ENCODE measurements around the gene MSTN.

MSTN gene

GRCh38 chr2:190031969-190032618 is 30.4 kb downstream of the MSTN start:
- no peak overlapping the region for H3K4me2 ChIP-seq (ENCODE audit: insufficient read depth, low read length)
- H3K9me3 ChIP-seq (ENCODE audit: insufficient read depth, low read length, severe bottlenecking), result no peaks in the 10 kb centered on the region
- no peak for TF ChIP-seq CTCF (IDR thresholded peaks at IDR 0.05; ENCODE audit: borderline replicate concordance, extremely low read depth, low read length, poor library complexity, severe bottlenecking)
- no peak for TF ChIP-seq EZH2 (IDR thresholded peaks at IDR 0.05; ENCODE audit: borderline replicate concordance, low read depth, low read length, severe bottlenecking)
- H3K4me3 ChIP-seq (ENCODE audit: low read depth in 1 of 2, low read length in 2 of 2), result no peak overlapping the region
- DNase-seq, result no peak
- peaks cover 9% of the 10 kb centered on the region for H3K27me3 ChIP-seq (ENCODE audit: insufficient read depth, low read length, poor library complexity)
- no peak overlapping the region for H3K9ac ChIP-seq (ENCODE audit: low read depth, low read length)
- no peak overlapping the region for H2AFZ ChIP-seq (ENCODE audit: low read depth, low read length)
- no peak overlapping the region for H3K27ac ChIP-seq (ENCODE audit: low read length)
- no peaks in the 10 kb centered on the region for H3K79me2 ChIP-seq (ENCODE audit: insufficient read depth, low read length)
- no peaks in the 10 kb centered on the region for H3K4me1 ChIP-seq (ENCODE audit: insufficient read depth, low read length)
- no peaks in the 10 kb centered on the region for H3K36me3 ChIP-seq (ENCODE audit: insufficient read depth, low read length)
- ATAC-seq (ENCODE audit: insufficient read depth, low read depth), result no peak
- H4K20me1 ChIP-seq (ENCODE audit: insufficient read depth, low read length), result no peaks in the 10 kb centered on the region

GRCh38 chr2:190023860-190024259 is 38.7 kb downstream of the MSTN start:
- H3K4me1 ChIP-seq (ENCODE audit: insufficient read depth, low read length), result no peaks in the 10 kb centered on the region
- DNase-seq, result no peak
- H3K79me2 ChIP-seq (ENCODE audit: insufficient read depth, low read length), result no peaks in the 10 kb centered on the region
- peak; percentile 83 for ATAC-seq (ENCODE audit: insufficient read depth, low read depth)
- TF ChIP-seq EZH2 (IDR thresholded peaks at IDR 0.05; ENCODE audit: borderline replicate concordance, low read depth, low read length, severe bottlenecking) (no peak), CTCF (IDR thresholded peaks at IDR 0.05; ENCODE audit: borderline replicate concordance, extremely low read depth, low read length, poor library complexity, severe bottlenecking) (peak; percentile 67)
- H2AFZ ChIP-seq (ENCODE audit: low read depth, low read length), result no peak overlapping the region
- H3K4me2 ChIP-seq (ENCODE audit: insufficient read depth, low read length), result no peak overlapping the region
- H3K9me3 ChIP-seq (ENCODE audit: insufficient read depth, low read length, severe bottlenecking), result no peaks in the 10 kb centered on the region
- no peaks in the 10 kb centered on the region for H4K20me1 ChIP-seq (ENCODE audit: insufficient read depth, low read length)
- H3K9ac ChIP-seq (ENCODE audit: low read depth, low read length), result no peak overlapping the region
- H3K4me3 ChIP-seq (ENCODE audit: low read depth in 1 of 2, low read length in 2 of 2), result no peak overlapping the region
- H3K27ac ChIP-seq (ENCODE audit: low read length), result no peak overlapping the region
- H3K27me3 ChIP-seq (ENCODE audit: insufficient read depth, low read length, poor library complexity), result peaks cover 4% of the 10 kb centered on the region
- no peaks in the 10 kb centered on the region for H3K36me3 ChIP-seq (ENCODE audit: insufficient read depth, low read length)

GRCh38 chr2:190020720-190021119 is 41.8 kb downstream of the MSTN start:
- H3K9me3 ChIP-seq (ENCODE audit: insufficient read depth, low read length, severe bottlenecking), result no peaks in the 10 kb centered on the region
- H3K9ac ChIP-seq (ENCODE audit: low read depth, low read length), result no peak overlapping the region
- ATAC-seq (ENCODE audit: insufficient read depth, low read depth) (no peak), DNase-seq (no peak)
- no peak overlapping the region for H3K4me3 ChIP-seq (ENCODE audit: low read depth in 1 of 2, low read length in 2 of 2)
- no peaks in the 10 kb centered on the region for H3K79me2 ChIP-seq (ENCODE audit: insufficient read depth, low read length)
- no peak for TF ChIP-seq CTCF (IDR thresholded peaks at IDR 0.05; ENCODE audit: borderline replicate concordance, extremely low read depth, low read length, poor library complexity, severe bottlenecking)
- no peak for TF ChIP-seq EZH2 (IDR thresholded peaks at IDR 0.05; ENCODE audit: borderline replicate concordance, low read depth, low read length, severe bottlenecking)
- H3K27me3 ChIP-seq (ENCODE audit: insufficient read depth, low read length, poor library complexity), result peaks cover 4% of the 10 kb centered on the region
- no peaks in the 10 kb centered on the region for H3K4me1 ChIP-seq (ENCODE audit: insufficient read depth, low read length)
- H4K20me1 ChIP-seq (ENCODE audit: insufficient read depth, low read length), result no peaks in the 10 kb centered on the region
- H3K27ac ChIP-seq (ENCODE audit: low read length), result no peak overlapping the region
- no peak overlapping the region for H3K4me2 ChIP-seq (ENCODE audit: insufficient read depth, low read length)
- H3K36me3 ChIP-seq (ENCODE audit: insufficient read depth, low read length), result no peaks in the 10 kb centered on the region
- H2AFZ ChIP-seq (ENCODE audit: low read depth, low read length), result no peak overlapping the region

All from DND-41 (cell line).